ENCODE measurements around the gene NPW.

DNA sequence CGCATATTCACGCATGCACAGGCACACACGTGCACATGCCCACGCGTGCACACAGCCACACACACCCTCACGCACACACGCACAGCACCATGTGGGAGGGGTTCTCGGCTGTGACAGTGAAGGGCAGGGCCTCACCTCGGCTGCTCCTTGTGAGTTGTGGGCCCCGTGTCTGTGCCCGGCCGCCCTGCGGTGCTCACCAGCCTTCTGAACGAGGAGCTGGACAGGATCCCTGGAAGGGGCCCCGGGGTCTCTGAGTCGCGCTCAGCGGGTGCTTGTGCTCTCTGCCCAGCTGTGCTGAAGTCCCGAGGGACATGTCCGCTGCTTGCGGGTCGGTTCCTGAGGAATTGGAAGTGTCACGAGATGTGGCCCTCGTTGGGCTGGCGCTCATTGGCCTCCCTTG is 44.3 kb downstream of the NPW start:
- TF ChIP-seq, protein P1, sequence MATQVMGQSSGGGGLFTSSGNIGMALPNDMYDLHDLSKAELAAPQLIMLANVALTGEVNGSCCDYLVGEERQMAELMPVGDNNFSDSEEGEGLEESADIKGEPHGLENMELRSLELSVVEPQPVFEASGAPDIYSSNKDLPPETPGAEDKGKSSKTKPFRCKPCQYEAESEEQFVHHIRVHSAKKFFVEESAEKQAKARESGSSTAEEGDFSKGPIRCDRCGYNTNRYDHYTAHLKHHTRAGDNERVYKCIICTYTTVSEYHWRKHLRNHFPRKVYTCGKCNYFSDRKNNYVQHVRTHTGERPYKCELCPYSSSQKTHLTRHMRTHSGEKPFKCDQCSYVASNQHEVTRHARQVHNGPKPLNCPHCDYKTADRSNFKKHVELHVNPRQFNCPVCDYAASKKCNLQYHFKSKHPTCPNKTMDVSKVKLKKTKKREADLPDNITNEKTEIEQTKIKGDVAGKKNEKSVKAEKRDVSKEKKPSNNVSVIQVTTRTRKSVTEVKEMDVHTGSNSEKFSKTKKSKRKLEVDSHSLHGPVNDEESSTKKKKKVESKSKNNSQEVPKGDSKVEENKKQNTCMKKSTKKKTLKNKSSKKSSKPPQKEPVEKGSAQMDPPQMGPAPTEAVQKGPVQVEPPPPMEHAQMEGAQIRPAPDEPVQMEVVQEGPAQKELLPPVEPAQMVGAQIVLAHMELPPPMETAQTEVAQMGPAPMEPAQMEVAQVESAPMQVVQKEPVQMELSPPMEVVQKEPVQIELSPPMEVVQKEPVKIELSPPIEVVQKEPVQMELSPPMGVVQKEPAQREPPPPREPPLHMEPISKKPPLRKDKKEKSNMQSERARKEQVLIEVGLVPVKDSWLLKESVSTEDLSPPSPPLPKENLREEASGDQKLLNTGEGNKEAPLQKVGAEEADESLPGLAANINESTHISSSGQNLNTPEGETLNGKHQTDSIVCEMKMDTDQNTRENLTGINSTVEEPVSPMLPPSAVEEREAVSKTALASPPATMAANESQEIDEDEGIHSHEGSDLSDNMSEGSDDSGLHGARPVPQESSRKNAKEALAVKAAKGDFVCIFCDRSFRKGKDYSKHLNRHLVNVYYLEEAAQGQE (IDR thresholded peaks at IDR 0.05; ENCODE audit: low read depth) = no peak
- no peak for TF ChIP-seq EP300 (IDR thresholded peaks at IDR 0.05; ENCODE audit: borderline replicate concordance)
